ENCODE measurements around the gene ZIC4.
A peak's percentile ranks its signal among the peaks of the same experiment; 100 is the strongest.

The ZIC4 gene

DNA sequence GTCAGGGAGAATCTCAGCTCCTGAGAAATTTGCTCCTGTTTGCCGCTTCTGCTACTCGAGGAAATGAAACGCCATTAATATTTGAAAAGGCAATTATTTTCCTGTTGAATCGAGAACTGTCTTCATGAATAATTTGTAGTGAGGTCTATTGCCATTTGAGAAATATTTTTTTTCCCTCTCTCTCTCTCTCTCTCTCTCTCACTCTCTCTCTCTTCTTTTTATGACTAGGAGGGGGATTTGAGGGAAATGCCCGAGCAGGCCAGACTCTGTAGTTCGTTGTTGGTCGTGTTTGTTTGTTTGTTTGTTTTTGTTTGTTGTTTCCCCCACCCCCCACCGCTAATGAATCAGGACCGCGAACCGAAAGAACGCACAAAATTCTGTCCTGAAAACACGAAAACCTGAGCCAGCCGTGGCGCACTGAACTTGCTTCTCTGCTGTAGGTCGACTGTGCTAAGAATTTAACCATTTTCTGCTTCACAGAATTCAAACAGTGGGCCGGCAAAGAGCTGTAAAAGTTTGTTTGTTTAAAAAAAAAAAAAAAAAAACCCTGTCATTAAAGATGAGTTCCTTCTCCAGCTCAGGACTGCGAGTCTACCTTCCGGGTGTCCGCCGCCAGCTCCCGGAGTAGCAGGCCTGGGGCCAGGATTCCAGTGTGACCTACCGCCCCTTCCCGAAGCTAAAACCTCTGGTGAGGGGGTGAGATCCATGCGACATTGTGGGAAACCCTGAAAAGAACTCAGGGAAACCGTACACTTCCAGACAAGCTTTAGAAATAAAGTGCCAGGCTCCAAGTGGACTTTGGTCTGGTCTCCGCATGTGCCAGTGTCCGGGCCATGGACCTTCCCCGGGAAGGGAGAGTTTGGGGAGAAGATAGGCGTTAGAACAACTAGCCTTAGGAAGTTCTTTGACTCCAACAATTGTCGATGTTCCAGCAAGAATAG lies 12.1 kb downstream of the ZIC4 start:
- Histone ChIP-seq H3K9ac (ENCODE audit: insufficient read length) (peak overlapping the region; percentile 83), H3K9me3 (ENCODE audit: low read depth, low read length) (no peaks in the 10 kb centered on the region), H3K36me3 (ENCODE audit: insufficient read depth, low read length) (peaks cover 7% of the 10 kb centered on the region; the same call in 1 of the 2 replicates), H3K27ac (peak overlapping the region; percentile 55; the same call in 1 of the 2 replicates), H3K4me3 (peak overlapping the region; percentile 78)
- TF ChIP-seq FOXP2 (optimal IDR thresholded peaks at IDR 0.05; ENCODE audit: control extremely low read depth, extremely low read length, insufficient read depth): no peak
- TF ChIP-seq EZH2 (IDR thresholded peaks at IDR 0.05): no peak
- no peak for TF ChIP-seq POLR2AphosphoS5 (IDR thresholded peaks at IDR 0.05; ENCODE audit: borderline replicate concordance, low read depth, low read length)
- DNase-seq (ENCODE audit: low read depth, low spot score): no peak

DNA sequence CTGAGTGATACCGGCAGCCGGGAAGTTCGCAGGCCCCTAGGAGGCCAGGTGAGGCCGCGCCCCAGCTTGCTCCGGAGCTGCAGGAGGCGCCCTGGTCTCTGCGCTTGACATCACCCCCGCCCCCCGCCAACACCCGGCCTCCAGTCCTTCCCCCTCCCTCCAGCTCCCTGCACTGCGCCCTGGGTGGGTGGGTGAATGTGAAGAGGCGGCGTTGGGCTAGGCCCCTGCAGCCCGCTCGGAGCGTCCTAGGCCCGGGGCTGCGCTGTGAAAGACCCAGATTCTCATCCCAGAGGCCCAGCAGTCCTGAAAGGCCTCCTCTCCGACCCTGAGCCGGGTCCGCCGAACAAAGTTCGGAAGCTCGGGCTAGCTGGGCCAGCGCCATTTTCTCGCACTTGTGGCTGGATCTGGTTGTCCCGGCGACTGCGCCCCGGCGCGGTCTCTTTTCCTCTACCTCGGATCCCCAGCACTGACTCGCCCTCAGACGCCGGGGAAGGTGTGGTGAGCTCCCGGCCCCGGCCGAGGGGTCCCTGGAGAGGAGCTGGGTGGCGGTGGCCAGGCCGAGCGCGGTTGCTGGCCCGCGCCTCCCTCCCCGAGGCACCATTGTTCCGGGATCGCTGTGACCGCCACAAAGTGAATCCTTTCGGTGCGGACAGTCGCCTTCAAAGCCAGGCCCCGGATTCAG lies 12.9 kb downstream of the ZIC4 start:
- Histone ChIP-seq H3K36me3 (ENCODE audit: insufficient read depth, low read length) (peaks cover 7% of the 10 kb centered on the region; the same call in 1 of the 2 replicates), H3K4me3 (peak overlapping the region; percentile 78), H3K27ac (peak overlapping the region; percentile 55), H3K9ac (ENCODE audit: insufficient read length) (peak overlapping the region; percentile 83), H3K9me3 (ENCODE audit: low read depth, low read length) (no peaks in the 10 kb centered on the region)
- DNase-seq (ENCODE audit: low read depth, low spot score): no peak
- TF ChIP-seq FOXP2 (optimal IDR thresholded peaks at IDR 0.05; ENCODE audit: control extremely low read depth, extremely low read length, insufficient read depth) (no peak), POLR2AphosphoS5 (IDR thresholded peaks at IDR 0.05; ENCODE audit: borderline replicate concordance, low read depth, low read length) (peak; percentile 23; the same call in 1 of the 2 replicates)

DNA sequence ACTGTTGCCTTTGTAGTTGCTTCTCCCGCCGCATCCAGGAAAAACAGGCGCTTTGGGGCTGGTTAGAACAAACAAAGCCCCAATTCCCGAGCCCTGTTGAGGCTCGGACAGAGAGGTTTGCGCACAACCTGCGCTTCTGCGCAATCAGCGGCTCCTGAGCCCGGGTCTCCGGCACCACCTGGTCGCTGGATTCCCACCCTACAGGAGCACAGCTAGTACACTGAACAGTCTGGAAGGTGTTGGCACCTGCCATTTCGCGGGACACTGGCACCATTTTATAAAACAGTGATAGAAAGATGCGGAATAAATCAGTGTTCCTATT lies 13.8 kb downstream of the ZIC4 start:
- Histone ChIP-seq H3K36me3 (ENCODE audit: insufficient read depth, low read length) (peaks cover 7% of the 10 kb centered on the region; the same call in 1 of the 2 replicates), H3K9me3 (ENCODE audit: low read depth, low read length) (no peaks in the 10 kb centered on the region), H3K4me3 (peak overlapping the region; percentile 78), H3K27ac (no peak overlapping the region), H3K9ac (ENCODE audit: insufficient read length) (peak overlapping the region; percentile 83)
- TF ChIP-seq EZH2 (IDR thresholded peaks at IDR 0.05) (no peak), POLR2AphosphoS5 (IDR thresholded peaks at IDR 0.05; ENCODE audit: borderline replicate concordance, low read depth, low read length) (no peak), FOXP2 (optimal IDR thresholded peaks at IDR 0.05; ENCODE audit: control extremely low read depth, extremely low read length, insufficient read depth) (no peak)
- no peak for DNase-seq (ENCODE audit: low read depth, low spot score)

DNA sequence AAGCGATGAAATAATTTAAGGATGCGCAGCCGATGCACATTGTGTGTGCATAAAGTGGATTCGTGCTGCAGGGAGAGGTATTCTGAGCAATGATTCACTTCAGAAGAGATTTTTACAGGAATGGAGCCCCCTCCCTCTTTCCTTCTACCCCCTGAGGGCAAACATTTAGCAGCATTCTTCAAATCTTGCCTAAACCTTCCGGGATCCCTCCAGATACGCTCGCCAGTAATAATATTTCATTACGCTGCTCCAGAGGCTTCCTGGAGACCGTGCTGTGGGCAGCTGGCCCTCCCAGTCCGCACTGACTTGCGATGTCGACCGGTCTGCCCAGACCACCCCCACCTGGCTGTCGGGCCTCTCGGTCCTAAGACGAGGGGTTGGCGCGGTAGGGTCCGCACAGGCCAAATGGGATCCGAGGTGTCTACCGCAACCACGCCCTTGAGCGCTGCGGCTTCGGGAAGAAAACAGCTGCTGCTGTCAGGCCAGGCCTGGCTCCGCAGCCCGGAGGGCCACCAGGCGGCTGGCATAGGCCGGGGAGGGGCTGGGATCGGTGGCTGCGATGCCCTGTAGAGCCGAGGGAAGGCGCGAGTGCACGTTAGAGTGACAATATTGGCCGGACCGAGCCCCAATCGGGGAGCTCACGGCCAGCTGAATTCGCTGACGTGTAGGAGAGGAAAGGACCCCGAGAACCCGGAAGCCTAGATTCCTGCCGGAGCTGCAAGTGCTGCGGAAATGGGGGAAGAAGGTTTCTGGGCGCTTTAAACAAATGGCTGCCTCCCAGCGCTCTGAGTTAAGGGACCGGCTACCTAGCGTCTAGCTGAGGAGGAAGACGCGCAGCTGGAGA lies 14.3 kb downstream of the ZIC4 start:
- H3K9ac ChIP-seq (ENCODE audit: insufficient read length): no peak overlapping the region

DNA sequence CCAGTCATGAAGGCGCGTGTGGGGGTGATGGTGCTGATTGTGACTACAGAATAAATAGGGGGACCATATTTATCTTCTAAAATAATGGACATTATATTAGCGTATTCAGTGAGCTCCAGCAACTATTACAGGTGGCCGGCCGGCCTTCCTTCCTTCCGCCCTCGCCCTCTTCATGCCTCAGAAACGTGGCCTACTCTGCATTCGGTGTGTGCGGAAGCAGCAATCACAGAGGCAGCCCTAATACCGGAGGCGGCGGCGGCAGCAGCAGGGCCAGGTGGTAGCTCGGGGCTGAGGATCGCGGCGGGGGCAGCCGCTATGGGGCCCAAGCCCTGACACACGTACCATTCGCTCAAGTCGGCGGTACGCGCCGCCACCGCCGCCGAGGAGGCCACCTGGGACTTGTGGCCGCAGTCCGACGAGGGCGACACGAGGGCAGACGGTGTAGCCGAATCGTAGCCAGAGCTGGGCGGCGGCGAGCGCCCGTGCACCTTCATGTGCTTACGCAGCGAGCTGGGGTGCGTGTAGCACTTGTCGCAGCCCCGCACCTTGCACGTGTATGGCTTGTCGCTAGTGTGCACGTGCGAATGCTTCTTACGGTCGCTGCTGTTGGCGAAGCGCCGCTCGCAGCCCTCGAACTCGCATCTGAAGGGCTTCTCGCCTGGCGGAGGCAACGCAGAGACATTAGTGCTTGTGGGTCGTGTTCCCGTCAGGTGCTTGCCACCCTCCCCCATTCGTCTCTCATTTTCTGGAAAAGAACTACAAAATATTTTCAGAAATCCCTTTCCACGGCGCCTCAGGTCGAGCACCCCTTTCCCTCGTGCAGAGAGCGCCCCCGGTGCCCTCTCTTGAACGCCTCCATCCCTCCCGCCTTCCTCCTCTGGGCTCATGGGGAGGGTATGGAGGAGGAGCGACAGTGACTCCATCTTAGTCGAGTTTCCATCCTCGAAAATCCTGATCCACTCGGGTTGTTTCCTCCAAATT lies 15.5 kb downstream of the ZIC4 start:
- no peak overlapping the region for H3K27ac ChIP-seq
- TF ChIP-seq FOXP2 (optimal IDR thresholded peaks at IDR 0.05; ENCODE audit: control extremely low read depth, extremely low read length, insufficient read depth) (no peak), EZH2 (IDR thresholded peaks at IDR 0.05) (no peak), POLR2AphosphoS5 (IDR thresholded peaks at IDR 0.05; ENCODE audit: borderline replicate concordance, low read depth, low read length) (no peak)
- no peak overlapping the region for H3K9ac ChIP-seq (ENCODE audit: insufficient read length)
- no peak for DNase-seq (ENCODE audit: low read depth, low spot score)
- peaks cover 4% of the 10 kb centered on the region; the same call in 1 of the 2 replicates for H3K36me3 ChIP-seq (ENCODE audit: insufficient read depth, low read length)
- no peak overlapping the region for H3K4me3 ChIP-seq
- no peaks in the 10 kb centered on the region for H3K9me3 ChIP-seq (ENCODE audit: low read depth, low read length)

More for the DNA sequence above, 14.3 kb downstream of the ZIC4 start:
- DNase-seq (ENCODE audit: low read depth, low spot score): no peak
- peaks cover 7% of the 10 kb centered on the region; the same call in 1 of the 2 replicates for H3K36me3 ChIP-seq (ENCODE audit: insufficient read depth, low read length)
- no peaks in the 10 kb centered on the region for H3K9me3 ChIP-seq (ENCODE audit: low read depth, low read length)
- no peak overlapping the region for H3K4me3 ChIP-seq
- TF ChIP-seq POLR2AphosphoS5 (IDR thresholded peaks at IDR 0.05; ENCODE audit: borderline replicate concordance, low read depth, low read length): no peak
- no peak for TF ChIP-seq FOXP2 (optimal IDR thresholded peaks at IDR 0.05; ENCODE audit: control extremely low read depth, extremely low read length, insufficient read depth)
- TF ChIP-seq EZH2 (IDR thresholded peaks at IDR 0.05): no peak
- no peak overlapping the region for H3K27ac ChIP-seq

DNA sequence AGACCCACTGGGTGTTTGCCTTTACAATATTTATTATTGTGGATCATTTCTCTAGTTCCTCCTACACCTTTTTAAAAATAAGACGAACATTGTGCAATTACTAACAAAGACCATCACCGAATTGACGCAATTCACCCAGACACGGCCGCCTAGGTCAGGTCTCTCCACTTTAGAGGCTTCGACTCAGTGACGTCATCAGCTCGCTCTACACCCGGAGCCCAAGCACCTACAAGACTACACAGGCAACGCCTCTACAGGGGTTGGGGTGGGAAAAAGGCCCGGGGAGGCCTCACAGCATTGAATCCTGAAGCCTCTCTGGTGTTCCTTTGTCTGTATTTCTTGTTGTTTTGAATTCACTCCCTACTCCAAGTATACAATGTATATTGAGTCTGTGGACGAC lies 16.6 kb downstream of the ZIC4 start:
- Histone ChIP-seq H3K36me3 (ENCODE audit: insufficient read depth, low read length) (no peaks in the 10 kb centered on the region), H3K9ac (ENCODE audit: insufficient read length) (no peak overlapping the region), H3K27ac (no peak overlapping the region), H3K9me3 (ENCODE audit: low read depth, low read length) (no peaks in the 10 kb centered on the region), H3K4me3 (no peak overlapping the region)
- TF ChIP-seq EZH2 (IDR thresholded peaks at IDR 0.05): no peak
- no peak for TF ChIP-seq POLR2AphosphoS5 (IDR thresholded peaks at IDR 0.05; ENCODE audit: borderline replicate concordance, low read depth, low read length)
- TF ChIP-seq FOXP2 (optimal IDR thresholded peaks at IDR 0.05; ENCODE audit: control extremely low read depth, extremely low read length, insufficient read depth): no peak
- DNase-seq (ENCODE audit: low read depth, low spot score): no peak

All from SK-N-MC (cell line).